Neural progenitor cell (in vitro differentiated cells): ENCODE data around the gene ASTN1.

Experiments
- CTCF ChIP-seq: fragments of 200-600 bp; sonication (generic); IDR thresholded peaks from 2 replicates; pipeline ENCODE4 v1.5.1; 2017; ENCODE audit warnings: antibody characterized with exemption, mild to moderate bottlenecking
- EZH2 ChIP-seq: fragments of 200-600 bp; sonication (generic); IDR thresholded peaks from 2 replicates; pipeline ENCODE4 v1.6.1; 2017; ENCODE audit warnings: antibody characterized with exemption, mild to moderate bottlenecking, moderate library complexity

- no peak for TF ChIP-seq CTCF
- no peak for TF ChIP-seq EZH2
These were observed 238.0 kb downstream of the ASTN1 start for GRCh38 chr1:176926330-176927086.
